Activated CD4-positive, CD25-positive, alpha-beta regulatory T cell treated with anti-CD3 and anti-CD28 coated beads, Interleukin-2, amount 50 U/mL, for 24 hours (primary cell): ENCODE results near the gene STAG1.

Source experiments
- ATAC-seq, 2 donors: fragments of 150-1000 bp; cut with Tn5 transposase; one replicate each; pipeline ENCODE4 v1.10.0; 2021; ENCODE audit warnings: mild to moderate bottlenecking in 1 of 2, moderate library complexity in 1 of 2

Gene STAG1

DNA sequence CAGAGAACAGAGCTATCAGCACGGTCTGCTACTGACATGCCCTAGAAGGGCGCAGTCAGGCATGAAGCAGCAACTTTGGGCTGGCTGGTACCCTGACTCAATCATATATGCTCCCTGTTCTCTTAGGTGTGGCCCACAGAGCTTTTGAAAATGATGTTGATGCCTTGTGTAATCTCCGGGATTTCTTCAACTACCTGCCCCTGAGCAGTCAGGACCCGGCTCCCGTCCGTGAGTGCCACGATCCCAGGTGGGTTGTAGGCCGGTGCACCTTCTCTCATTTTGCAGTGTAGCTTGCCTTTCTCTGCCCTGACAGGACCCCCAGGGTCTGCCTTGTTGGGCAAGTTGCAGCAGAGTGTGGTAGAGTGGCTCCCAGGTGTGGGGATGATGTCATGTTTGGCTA, 454.4 kb downstream of the STAG1 start:
- no peak for ATAC-seq

GRCh38 chr3:136296960-136297359, 455.2 kb downstream of the STAG1 start:
- no peak for ATAC-seq

GRCh38 chr3:136294176-136294575, 458.0 kb downstream of the STAG1 start:
- ATAC-seq = no peak

DNA sequence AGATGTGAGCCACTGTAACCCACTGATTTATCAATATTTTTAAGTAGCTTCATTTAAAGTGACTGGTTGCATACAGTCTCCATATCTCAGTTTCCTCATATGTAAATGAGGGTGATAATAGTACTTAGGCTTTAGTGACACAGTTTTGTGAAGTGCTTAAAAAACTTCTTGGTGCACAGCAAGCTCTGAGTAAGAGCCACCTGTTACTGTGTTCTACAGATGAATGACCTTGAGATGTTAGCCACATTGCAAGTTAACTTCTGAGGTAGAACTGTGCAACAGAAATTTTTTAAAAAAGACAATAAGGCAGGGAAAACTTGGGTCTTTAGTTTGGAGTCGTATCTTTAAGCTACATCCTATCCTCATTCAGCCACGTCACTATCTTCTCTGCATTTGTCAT, 458.9 kb downstream of the STAG1 start:
- ATAC-seq = no peak

DNA sequence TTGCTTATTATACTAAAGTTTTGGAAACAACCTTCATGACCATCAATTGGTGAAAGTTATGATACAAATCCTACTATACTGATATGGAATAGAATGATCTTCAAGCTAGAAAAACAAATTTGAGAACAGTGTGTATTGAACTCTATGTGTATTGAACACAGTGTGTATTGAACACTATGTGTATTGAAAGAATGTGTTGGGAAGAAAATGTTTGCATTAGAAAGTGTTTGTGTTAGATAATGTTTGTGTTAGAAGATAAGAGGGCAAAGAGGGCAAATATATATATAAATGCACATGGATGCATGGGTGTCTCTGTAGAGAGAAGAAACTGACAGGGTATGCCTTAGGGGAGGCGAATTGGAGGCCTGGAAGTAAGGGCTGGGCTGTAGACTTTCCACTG, 459.7 kb downstream of the STAG1 start:
- ATAC-seq = no peak

DNA sequence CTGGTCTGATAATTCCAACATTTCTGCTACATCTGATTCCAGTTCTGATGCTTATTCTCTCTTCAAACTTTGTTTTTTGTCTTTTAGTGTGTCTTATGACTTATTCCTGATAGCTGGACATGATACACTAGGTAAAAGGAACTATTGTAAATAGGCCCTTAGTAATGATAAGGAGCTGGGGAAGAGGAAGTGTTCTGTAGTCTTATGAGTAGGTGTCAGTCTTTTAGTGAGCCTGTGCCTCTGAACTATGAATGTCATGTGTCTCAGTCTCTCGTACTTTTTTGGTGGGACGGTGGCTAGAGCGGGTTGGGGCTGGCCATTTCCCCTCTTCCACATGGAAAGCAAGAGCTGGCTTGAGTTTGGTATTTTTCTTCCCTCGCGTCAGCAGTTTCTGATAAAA, 460.9 kb downstream of the STAG1 start:
- no peak for ATAC-seq
